HEK293 (cell line): ENCODE data around the gene ELOVL1.

ENCODE experiments used
- FEZF1 ChIP-seq: fragments of 450-650 bp; formaldehyde crosslinking; IDR thresholded peaks from 2 replicates; pipeline ENCODE4 v1.5.1; 2016; ENCODE audit warnings: missing biosample characterization, missing genetic modification characterization
- GFI1B ChIP-seq: fragments of 450-650 bp; formaldehyde crosslinking; IDR thresholded peaks from 2 replicates; pipeline ENCODE4 v1.5.1; 2016; ENCODE audit warnings: missing biosample characterization, missing genetic modification characterization
- MEIS1 ChIP-seq: sonication (generic); formaldehyde crosslinking; IDR thresholded peaks from 2 replicates; pipeline ENCODE4 v1.8.1; 2022; ENCODE audit warnings: missing genetic modification reagents, mild to moderate bottlenecking, borderline replicate concordance
- SP3 ChIP-seq: fragments of 450-650 bp; formaldehyde crosslinking; IDR thresholded peaks from 2 replicates; pipeline ENCODE4 v1.5.1; 2016; ENCODE audit warnings: missing biosample characterization, missing genetic modification characterization
- YY1 ChIP-seq: fragments of 450-650 bp; formaldehyde crosslinking; IDR thresholded peaks from 2 replicates; pipeline ENCODE4 v1.5.1; 2018; ENCODE audit warnings: missing biosample characterization, missing genetic modification characterization
- ZBTB1 ChIP-seq: fragments of 450-650 bp; formaldehyde crosslinking; IDR thresholded peaks from 2 replicates; pipeline ENCODE4 v1.5.1; 2016; ENCODE audit warnings: missing biosample characterization, missing genetic modification characterization
- ZNF114 ChIP-seq: fragments of 450-650 bp; formaldehyde crosslinking; IDR thresholded peaks from 2 replicates; pipeline ENCODE4 v1.5.0; 2017; ENCODE audit warnings: missing biosample characterization, missing genetic modification characterization
- ZNF138 ChIP-seq: fragments of 450-650 bp; formaldehyde crosslinking; IDR thresholded peaks from 2 replicates; pipeline ENCODE4 v1.5.1; 2016; ENCODE audit warnings: missing biosample characterization, missing genetic modification characterization, borderline replicate concordance
- ZNF221 ChIP-seq: fragments of 450-650 bp; formaldehyde crosslinking; IDR thresholded peaks from 2 replicates; pipeline ENCODE4 v1.5.1; 2017; ENCODE audit warnings: missing biosample characterization, missing genetic modification characterization, borderline replicate concordance
- ZNF23 ChIP-seq: fragments of 450-650 bp; formaldehyde crosslinking; IDR thresholded peaks from 2 replicates; pipeline ENCODE4 v1.5.1; 2016; ENCODE audit warnings: missing biosample characterization, missing genetic modification characterization, borderline replicate concordance
- ZNF239 ChIP-seq: fragments of 450-650 bp; formaldehyde crosslinking; IDR thresholded peaks from 2 replicates; pipeline ENCODE4 v1.5.1; 2016; ENCODE audit warnings: missing biosample characterization, missing genetic modification characterization
- ZNF292 ChIP-seq: fragments of 450-650 bp; formaldehyde crosslinking; IDR thresholded peaks from 2 replicates; pipeline ENCODE4 v1.5.1; 2016; ENCODE audit warnings: low read depth, missing biosample characterization, missing genetic modification characterization, borderline replicate concordance
- ZNF433 ChIP-seq: fragments of 450-650 bp; formaldehyde crosslinking; IDR thresholded peaks from 2 replicates; pipeline ENCODE4 v1.5.1; 2016; ENCODE audit warnings: missing biosample characterization, missing genetic modification characterization, low read depth
- ZNF561 ChIP-seq: fragments of 450-650 bp; IDR thresholded peaks from 2 replicates; pipeline ENCODE4 v1.5.1; 2018; ENCODE audit warnings: missing biosample characterization, missing genetic modification characterization, borderline replicate concordance
- ZNF571 ChIP-seq: fragments of 450-650 bp; formaldehyde crosslinking; IDR thresholded peaks from 2 replicates; pipeline ENCODE4 v1.5.0; 2017; ENCODE audit warnings: missing biosample characterization, missing genetic modification characterization
- ZNF596 ChIP-seq: fragments of 450-650 bp; IDR thresholded peaks from 2 replicates; pipeline ENCODE4 v1.5.0; 2018; ENCODE audit warnings: missing biosample characterization, mild to moderate bottlenecking, missing genetic modification characterization, moderate library complexity
- ZNF664 ChIP-seq: fragments of 450-650 bp; formaldehyde crosslinking; IDR thresholded peaks from 2 replicates; pipeline ENCODE4 v1.5.1; 2016; ENCODE audit warnings: missing biosample characterization, missing genetic modification characterization
- ZNF747 ChIP-seq: fragments of 450-650 bp; formaldehyde crosslinking; IDR thresholded peaks from 2 replicates; pipeline ENCODE4 v1.5.1; 2016; ENCODE audit warnings: missing biosample characterization, missing genetic modification characterization
- ZNF768 ChIP-seq: fragments of 450-650 bp; formaldehyde crosslinking; IDR thresholded peaks from 2 replicates; pipeline ENCODE4 v1.5.1; 2018; ENCODE audit warnings: missing biosample characterization, mild to moderate bottlenecking, missing genetic modification characterization
- TF ChIP-seq, protein P1 (sequence below): fragments of 450-650 bp; IDR thresholded peaks from 2 replicates; pipeline ENCODE4 v1.5.1; 2018; ENCODE audit warnings: missing biosample characterization, mild to moderate bottlenecking, missing genetic modification characterization
- TF ChIP-seq, protein P2 (sequence below): fragments of 450-650 bp; formaldehyde crosslinking; IDR thresholded peaks from 2 replicates; pipeline ENCODE4 v1.5.1; 2016; ENCODE audit warnings: missing biosample characterization, missing genetic modification characterization
- TF ChIP-seq, protein P3 (sequence below): fragments of 450-650 bp; formaldehyde crosslinking; IDR thresholded peaks from 2 replicates; pipeline ENCODE4 v1.5.1; 2017; ENCODE audit warnings: missing biosample characterization, missing genetic modification characterization
- TF ChIP-seq, protein P4 (sequence below): fragments of 450-650 bp; formaldehyde crosslinking; IDR thresholded peaks from 2 replicates; pipeline ENCODE4 v1.5.1; 2016; ENCODE audit warnings: missing biosample characterization, missing genetic modification characterization, low read depth
- TF ChIP-seq, protein P5 (sequence below): fragments of 450-650 bp; formaldehyde crosslinking; IDR thresholded peaks from 2 replicates; pipeline ENCODE4 v1.5.1; 2016; ENCODE audit warnings: missing biosample characterization, missing genetic modification characterization
- TF ChIP-seq, protein P6 (sequence below): fragments of 450-650 bp; formaldehyde crosslinking; IDR thresholded peaks from 2 replicates; pipeline ENCODE4 v1.5.1; 2016; ENCODE audit warnings: missing biosample characterization, missing genetic modification characterization, borderline replicate concordance
- TF ChIP-seq, protein P7 (sequence below): fragments of 450-650 bp; formaldehyde crosslinking; IDR thresholded peaks from 2 replicates; pipeline ENCODE4 v1.5.1; 2016; ENCODE audit warnings: missing biosample characterization, missing genetic modification characterization, borderline replicate concordance

The ELOVL1 gene

DNA sequence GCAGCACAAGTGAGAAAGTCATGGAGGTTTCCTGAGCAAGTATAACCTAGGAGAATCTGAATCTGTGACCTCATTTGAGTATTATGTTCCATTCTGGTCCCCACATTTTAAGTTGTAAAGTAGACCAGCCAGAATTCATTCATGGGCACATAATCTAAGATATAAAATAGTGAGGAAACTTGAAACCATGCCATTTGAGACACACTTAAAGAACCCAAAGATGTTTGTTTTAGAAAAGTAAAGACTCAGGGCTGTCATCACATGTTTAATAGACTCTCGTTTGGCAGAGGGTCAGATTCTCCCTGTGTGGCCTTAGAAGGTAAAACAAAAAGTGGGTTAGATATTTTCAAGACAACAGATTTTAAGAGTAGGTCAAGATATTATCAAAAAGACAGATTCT is 28.2 kb upstream of the ELOVL1 start (continued):
- TF ChIP-seq ZNF571 (tag by site-specific recombination), result no peak
- TF ChIP-seq, protein P1, sequence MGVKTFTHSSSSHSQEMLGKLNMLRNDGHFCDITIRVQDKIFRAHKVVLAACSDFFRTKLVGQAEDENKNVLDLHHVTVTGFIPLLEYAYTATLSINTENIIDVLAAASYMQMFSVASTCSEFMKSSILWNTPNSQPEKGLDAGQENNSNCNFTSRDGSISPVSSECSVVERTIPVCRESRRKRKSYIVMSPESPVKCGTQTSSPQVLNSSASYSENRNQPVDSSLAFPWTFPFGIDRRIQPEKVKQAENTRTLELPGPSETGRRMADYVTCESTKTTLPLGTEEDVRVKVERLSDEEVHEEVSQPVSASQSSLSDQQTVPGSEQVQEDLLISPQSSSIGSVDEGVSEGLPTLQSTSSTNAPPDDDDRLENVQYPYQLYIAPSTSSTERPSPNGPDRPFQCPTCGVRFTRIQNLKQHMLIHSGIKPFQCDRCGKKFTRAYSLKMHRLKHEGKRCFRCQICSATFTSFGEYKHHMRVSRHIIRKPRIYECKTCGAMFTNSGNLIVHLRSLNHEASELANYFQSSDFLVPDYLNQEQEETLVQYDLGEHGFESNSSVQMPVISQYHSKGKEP (tag by site-specific recombination), result peak; percentile 78
- no peak for TF ChIP-seq MEIS1 (CRISPR knock-in tag)
- TF ChIP-seq FEZF1 (tag by site-specific recombination), result peak; percentile 89
- TF ChIP-seq, protein P2, sequence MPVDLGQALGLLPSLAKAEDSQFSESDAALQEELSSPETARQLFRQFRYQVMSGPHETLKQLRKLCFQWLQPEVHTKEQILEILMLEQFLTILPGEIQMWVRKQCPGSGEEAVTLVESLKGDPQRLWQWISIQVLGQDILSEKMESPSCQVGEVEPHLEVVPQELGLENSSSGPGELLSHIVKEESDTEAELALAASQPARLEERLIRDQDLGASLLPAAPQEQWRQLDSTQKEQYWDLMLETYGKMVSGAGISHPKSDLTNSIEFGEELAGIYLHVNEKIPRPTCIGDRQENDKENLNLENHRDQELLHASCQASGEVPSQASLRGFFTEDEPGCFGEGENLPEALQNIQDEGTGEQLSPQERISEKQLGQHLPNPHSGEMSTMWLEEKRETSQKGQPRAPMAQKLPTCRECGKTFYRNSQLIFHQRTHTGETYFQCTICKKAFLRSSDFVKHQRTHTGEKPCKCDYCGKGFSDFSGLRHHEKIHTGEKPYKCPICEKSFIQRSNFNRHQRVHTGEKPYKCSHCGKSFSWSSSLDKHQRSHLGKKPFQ (tag by site-specific recombination), result peak; percentile 77
- no peak for TF ChIP-seq ZNF114 (tag by site-specific recombination)
- no peak for TF ChIP-seq YY1 (tag by site-specific recombination)
- TF ChIP-seq ZNF596, result no peak
- no peak for TF ChIP-seq ZNF433
- peak; percentile 66; the same call in 1 of the 2 replicates for TF ChIP-seq ZNF561 (tag by site-specific recombination)
- no peak for TF ChIP-seq ZNF292 (tag by site-specific recombination)
- no peak for TF ChIP-seq ZNF221 (tag by site-specific recombination)
- TF ChIP-seq, protein P3, sequence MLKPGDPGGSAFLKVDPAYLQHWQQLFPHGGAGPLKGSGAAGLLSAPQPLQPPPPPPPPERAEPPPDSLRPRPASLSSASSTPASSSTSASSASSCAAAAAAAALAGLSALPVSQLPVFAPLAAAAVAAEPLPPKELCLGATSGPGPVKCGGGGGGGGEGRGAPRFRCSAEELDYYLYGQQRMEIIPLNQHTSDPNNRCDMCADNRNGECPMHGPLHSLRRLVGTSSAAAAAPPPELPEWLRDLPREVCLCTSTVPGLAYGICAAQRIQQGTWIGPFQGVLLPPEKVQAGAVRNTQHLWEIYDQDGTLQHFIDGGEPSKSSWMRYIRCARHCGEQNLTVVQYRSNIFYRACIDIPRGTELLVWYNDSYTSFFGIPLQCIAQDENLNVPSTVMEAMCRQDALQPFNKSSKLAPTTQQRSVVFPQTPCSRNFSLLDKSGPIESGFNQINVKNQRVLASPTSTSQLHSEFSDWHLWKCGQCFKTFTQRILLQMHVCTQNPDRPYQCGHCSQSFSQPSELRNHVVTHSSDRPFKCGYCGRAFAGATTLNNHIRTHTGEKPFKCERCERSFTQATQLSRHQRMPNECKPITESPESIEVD (tag by site-specific recombination), result peak; percentile 99
- TF ChIP-seq, protein P4, sequence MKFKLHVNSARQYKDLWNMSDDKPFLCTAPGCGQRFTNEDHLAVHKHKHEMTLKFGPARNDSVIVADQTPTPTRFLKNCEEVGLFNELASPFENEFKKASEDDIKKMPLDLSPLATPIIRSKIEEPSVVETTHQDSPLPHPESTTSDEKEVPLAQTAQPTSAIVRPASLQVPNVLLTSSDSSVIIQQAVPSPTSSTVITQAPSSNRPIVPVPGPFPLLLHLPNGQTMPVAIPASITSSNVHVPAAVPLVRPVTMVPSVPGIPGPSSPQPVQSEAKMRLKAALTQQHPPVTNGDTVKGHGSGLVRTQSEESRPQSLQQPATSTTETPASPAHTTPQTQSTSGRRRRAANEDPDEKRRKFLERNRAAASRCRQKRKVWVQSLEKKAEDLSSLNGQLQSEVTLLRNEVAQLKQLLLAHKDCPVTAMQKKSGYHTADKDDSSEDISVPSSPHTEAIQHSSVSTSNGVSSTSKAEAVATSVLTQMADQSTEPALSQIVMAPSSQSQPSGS, result 0 out of 2 replicates have a peak, but pooled peaks have one; percentile 40
- no peak for TF ChIP-seq GFI1B (tag by site-specific recombination)
- no peak for TF ChIP-seq ZBTB1 (tag by site-specific recombination)
- TF ChIP-seq ZNF239, result no peak
- TF ChIP-seq ZNF768 (tag by site-specific recombination), result no peak
- peak; percentile 84 for TF ChIP-seq ZNF664 (tag by site-specific recombination)
- TF ChIP-seq, protein P5, sequence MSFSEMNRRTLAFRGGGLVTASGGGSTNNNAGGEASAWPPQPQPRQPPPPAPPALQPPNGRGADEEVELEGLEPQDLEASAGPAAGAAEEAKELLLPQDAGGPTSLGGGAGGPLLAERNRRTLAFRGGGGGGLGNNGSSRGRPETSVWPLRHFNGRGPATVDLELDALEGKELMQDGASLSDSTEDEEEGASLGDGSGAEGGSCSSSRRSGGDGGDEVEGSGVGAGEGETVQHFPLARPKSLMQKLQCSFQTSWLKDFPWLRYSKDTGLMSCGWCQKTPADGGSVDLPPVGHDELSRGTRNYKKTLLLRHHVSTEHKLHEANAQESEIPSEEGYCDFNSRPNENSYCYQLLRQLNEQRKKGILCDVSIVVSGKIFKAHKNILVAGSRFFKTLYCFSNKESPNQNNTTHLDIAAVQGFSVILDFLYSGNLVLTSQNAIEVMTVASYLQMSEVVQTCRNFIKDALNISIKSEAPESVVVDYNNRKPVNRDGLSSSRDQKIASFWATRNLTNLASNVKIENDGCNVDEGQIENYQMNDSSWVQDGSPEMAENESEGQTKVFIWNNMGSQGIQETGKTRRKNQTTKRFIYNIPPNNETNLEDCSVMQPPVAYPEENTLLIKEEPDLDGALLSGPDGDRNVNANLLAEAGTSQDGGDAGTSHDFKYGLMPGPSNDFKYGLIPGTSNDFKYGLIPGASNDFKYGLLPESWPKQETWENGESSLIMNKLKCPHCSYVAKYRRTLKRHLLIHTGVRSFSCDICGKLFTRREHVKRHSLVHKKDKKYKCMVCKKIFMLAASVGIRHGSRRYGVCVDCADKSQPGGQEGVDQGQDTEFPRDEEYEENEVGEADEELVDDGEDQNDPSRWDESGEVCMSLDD (tag by site-specific recombination), result no peak
- TF ChIP-seq ZNF23 (tag by site-specific recombination), result no peak
- TF ChIP-seq, protein P6, sequence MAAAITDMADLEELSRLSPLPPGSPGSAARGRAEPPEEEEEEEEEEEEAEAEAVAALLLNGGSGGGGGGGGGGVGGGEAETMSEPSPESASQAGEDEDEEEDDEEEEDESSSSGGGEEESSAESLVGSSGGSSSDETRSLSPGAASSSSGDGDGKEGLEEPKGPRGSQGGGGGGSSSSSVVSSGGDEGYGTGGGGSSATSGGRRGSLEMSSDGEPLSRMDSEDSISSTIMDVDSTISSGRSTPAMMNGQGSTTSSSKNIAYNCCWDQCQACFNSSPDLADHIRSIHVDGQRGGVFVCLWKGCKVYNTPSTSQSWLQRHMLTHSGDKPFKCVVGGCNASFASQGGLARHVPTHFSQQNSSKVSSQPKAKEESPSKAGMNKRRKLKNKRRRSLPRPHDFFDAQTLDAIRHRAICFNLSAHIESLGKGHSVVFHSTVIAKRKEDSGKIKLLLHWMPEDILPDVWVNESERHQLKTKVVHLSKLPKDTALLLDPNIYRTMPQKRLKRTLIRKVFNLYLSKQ, result no peak
- no peak for TF ChIP-seq ZNF138 (tag by site-specific recombination)
- TF ChIP-seq SP3, result no peak
- TF ChIP-seq, protein P7, sequence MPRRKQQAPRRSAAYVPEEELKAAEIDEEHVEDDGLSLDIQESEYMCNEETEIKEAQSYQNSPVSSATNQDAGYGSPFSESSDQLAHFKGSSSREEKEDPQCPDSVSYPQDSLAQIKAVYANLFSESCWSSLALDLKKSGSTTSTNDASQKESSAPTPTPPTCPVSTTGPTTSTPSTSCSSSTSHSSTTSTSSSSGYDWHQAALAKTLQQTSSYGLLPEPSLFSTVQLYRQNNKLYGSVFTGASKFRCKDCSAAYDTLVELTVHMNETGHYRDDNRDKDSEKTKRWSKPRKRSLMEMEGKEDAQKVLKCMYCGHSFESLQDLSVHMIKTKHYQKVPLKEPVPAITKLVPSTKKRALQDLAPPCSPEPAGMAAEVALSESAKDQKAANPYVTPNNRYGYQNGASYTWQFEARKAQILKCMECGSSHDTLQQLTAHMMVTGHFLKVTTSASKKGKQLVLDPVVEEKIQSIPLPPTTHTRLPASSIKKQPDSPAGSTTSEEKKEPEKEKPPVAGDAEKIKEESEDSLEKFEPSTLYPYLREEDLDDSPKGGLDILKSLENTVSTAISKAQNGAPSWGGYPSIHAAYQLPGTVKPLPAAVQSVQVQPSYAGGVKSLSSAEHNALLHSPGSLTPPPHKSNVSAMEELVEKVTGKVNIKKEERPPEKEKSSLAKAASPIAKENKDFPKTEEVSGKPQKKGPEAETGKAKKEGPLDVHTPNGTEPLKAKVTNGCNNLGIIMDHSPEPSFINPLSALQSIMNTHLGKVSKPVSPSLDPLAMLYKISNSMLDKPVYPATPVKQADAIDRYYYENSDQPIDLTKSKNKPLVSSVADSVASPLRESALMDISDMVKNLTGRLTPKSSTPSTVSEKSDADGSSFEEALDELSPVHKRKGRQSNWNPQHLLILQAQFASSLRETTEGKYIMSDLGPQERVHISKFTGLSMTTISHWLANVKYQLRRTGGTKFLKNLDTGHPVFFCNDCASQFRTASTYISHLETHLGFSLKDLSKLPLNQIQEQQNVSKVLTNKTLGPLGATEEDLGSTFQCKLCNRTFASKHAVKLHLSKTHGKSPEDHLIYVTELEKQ (tag by site-specific recombination), result peak; percentile 74; the same call in 1 of the 2 replicates
- no peak for TF ChIP-seq ZNF747 (tag by site-specific recombination)
